Spleen (tissue), 7 donors: Measurements from ENCODE around the gene ECT2.

Experiments
- POLR2A ChIP-seq, 3 donors: fragments of 450-650 bp; IDR thresholded peaks; one replicate each; pipeline ENCODE4 v1.5.1; 2017; ENCODE audit warnings: antibody characterized with exemption in 3 of 3, mild to moderate bottlenecking in 1 of 3
- TF ChIP-seq, protein P1 (sequence below), 11 experiments: fragments of 200-600 bp in 7 of 11; fragments of 450-650 bp in 4 of 11; sonication (generic) in 4 of 11; IDR thresholded peaks in 8 of 11; conservative IDR thresholded peaks in 3 of 11; 1 replicate in 7 of 11; 2 replicates in 4 of 11; pipeline versions ENCODE4 v1.4.0 to v1.8.0; 2016 to 2021; ENCODE audit warnings: antibody characterized with exemption in 11 of 11, inconsistent platforms in 4 of 11, mild to moderate bottlenecking in 1 of 11
- donor health status: DM: no; HTN: no; CAD: no; lungs with moderate emphysema.
- donor health status: DM: no; HTN: no; CAD: no.
- donor health status: DM: no; HTN: no; CAD: no.

DNA sequence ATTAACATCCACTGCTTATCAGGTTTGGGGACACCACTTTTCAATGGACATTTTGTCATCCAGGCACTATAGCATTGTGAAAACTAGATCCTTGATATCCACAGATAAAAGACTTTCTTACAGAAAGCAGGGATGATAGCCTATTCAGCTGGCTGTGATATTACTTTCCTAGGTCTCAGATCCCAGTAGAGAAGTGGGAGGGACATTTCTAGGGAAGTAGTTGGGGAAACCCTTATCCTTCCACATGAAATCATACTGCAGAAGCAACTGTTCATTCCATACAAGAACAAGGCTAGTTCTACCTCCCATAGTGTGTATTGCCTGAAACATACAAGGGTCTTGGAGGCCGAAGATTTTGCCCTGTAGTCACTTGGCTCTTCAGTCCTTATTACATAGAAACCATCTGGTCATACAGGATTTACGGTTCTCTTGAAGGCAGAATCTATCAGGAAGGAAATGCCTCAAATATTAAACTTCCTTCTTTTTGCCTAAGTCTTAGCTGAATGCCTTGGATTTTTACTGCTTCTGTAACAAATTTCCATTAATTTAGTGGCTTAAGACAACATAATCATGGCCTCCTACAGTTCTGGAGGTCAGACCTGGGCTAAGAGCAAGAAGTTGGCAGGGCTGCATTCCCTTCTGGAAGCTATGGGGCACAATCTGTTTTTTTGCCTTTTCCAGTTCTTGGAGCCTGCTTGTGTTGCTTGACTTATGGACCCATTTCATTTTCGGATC lies 119.4 kb downstream of the ECT2 start:
- TF ChIP-seq, protein P1, sequence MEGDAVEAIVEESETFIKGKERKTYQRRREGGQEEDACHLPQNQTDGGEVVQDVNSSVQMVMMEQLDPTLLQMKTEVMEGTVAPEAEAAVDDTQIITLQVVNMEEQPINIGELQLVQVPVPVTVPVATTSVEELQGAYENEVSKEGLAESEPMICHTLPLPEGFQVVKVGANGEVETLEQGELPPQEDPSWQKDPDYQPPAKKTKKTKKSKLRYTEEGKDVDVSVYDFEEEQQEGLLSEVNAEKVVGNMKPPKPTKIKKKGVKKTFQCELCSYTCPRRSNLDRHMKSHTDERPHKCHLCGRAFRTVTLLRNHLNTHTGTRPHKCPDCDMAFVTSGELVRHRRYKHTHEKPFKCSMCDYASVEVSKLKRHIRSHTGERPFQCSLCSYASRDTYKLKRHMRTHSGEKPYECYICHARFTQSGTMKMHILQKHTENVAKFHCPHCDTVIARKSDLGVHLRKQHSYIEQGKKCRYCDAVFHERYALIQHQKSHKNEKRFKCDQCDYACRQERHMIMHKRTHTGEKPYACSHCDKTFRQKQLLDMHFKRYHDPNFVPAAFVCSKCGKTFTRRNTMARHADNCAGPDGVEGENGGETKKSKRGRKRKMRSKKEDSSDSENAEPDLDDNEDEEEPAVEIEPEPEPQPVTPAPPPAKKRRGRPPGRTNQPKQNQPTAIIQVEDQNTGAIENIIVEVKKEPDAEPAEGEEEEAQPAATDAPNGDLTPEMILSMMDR (IDR thresholded peaks at IDR 0.05 in 8 of 11, conservative IDR thresholded peaks at IDR 0.05 in 3 of 11): no peak
- no peak for TF ChIP-seq POLR2A (IDR thresholded peaks at IDR 0.05)
